Measurements from ENCODE around the gene RUBCN.
A peak's percentile ranks its signal among the peaks of the same experiment; 100 is the strongest.
"Not testable (repeated sequence)": the region's sequence is repeated elsewhere in the genome, so short reads cannot be mapped to it uniquely, and the experiment has no call there.

Gene RUBCN

DNA sequence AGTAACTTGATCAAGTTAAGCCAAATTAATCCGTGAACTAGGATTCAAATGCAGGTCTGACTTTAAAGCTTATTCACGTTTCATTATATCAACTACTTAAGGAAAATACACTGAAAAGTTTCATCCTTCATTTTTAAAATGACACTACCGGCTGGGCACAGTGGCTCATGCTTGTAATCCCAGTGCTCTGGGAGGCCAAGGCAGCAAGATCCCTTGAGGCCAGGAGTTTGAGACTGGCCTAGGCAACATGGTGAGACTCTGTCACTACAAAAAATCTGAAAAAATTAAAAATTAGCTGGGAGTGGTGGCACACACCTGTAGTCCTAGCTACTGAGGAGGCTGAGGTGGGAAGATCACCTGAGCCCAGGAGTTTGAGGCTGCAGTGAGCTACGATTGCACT is 3.7 kb downstream of the RUBCN start:
- DNase-seq: no peak

DNA sequence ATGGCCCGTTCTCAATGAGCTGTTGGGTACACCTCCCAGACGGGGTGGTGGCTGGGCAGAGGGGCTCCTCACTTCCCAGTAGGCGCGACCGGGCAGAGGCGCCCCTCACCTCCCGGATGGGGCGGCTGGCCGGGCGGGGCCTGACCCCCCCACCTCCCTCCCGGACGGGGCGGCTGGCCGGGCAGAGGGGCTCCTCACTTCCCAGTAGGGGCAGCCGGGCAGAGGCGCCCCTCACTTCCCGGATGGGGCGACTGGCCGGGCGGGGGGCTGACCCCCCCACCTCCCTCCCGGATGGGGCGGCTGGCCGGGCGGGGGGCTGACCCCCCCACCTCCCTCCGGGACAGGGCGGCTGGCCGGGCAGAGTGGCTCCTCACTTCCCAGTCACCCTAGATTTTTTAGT is 5.2 kb downstream of the RUBCN start:
- not testable (repeated sequence) for DNase-seq

DNA sequence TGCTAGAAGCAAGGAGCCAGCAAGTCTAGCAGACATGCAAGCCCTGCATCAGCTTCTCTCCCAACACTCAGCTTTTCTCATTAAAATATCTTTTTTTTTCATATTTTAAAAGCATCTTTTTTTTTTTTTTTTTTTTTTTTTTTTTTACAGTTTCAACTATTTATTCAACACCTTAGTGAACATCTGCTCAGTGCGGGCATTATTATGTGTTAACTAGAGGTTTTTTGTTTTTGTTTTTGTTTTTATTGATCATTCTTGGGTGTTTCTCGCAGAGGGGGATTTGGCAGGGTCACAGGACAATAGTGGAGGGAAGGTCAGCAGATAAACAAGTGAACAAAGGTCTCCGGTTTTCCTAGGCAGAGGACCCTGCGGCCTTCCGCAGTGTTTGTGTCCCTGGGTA is 5.9 kb downstream of the RUBCN start:
- DNase-seq: not testable (repeated sequence)

DNA sequence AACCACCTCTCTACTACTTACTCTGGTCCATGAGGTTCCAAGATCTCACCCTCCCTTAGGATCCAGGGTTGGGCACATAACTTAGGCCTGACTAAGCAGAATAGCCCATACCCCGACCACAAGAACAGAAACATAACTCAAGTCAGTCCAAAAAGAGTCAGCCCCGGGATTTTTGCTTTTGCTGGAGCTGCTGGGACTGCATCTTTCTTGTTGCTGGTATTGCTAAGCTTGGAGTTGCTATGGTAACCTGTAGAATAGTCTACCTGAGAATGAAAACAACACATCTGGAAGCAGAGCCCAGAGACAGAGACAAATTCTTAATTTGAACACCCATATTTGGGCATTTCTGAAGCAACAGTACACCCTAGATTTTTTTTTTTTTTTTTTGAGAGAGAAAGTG is 6.5 kb downstream of the RUBCN start:
- DNase-seq: no peak

DNA sequence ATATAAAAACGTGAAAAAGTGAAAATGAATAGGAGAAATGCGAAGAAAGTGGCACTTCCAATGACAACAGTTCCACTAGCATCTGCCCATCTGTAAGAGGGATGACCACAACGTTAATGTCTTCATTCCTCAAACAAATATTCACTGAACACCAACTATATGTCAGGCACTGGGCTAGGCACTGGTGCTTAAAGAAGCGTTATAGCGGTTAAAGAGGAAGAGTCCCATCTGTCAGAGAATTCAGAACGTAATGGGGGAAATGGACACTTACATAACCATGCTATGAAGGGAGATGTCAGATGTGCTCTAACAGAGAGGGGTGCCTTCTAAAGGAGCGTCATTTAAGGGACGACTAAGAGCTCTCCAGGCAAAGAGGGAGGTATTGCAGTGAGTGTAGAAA is 8.2 kb downstream of the RUBCN start:
- no peak for DNase-seq

DNA sequence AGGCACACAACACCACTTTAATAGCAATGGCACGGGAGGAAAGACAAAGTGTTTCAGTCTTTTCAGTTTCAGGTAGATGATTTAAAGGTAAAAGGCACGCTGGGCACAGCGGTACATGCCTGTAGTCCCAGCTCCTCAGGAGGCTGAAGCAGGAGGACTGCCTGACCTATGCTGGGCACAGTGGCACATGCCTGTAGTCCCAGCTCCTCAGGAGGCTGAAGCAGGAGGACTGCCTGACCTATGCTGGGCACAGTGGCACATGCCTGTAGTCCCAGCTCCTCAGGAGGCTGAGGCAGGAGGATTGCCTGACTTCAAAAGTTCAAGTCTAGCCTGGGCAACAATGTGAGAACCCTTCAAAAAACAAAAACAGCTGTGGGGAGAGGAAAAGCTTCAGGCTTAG is 8.8 kb downstream of the RUBCN start:
- not testable (repeated sequence) for DNase-seq

DNA sequence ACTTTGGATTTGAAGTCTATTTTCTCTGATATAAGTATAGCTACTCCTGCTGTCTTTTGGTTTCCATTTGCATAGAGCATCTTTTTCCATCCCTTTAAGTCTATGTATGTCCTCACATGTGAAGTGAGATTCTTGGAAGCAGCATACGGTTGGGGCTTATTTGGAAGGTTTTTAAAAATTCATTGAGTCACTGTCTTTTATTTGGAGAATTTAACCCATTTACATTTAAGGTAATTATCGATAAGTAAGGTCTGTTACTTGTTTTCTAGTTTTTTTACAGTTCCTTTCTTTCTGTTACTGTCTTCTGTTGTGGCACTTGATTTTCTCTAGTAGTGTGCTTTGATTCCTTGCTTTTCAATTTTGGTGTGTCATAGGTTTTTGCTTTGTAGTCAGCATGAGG is 14.0 kb downstream of the RUBCN start:
- no peak for DNase-seq

DNA sequence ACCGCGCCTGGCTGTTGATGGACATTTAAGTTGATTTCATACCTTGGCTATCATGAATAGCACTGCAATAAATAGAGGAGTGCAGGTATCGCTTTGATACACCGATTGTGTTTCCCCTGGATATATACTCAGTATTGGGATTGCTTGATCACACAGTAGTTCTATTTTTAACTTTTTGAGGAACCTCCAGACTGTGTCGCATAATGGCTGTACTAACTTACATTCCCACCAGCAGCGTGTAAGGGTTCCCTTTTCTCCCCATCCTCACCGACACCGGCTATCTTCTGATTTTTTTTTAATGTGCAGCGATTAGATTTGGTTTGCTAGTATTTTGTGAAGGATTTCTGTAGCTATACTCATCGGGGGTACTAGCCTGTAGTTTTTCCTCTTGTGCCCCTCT is 16.0 kb downstream of the RUBCN start:
- DNase-seq: no peak

DNA sequence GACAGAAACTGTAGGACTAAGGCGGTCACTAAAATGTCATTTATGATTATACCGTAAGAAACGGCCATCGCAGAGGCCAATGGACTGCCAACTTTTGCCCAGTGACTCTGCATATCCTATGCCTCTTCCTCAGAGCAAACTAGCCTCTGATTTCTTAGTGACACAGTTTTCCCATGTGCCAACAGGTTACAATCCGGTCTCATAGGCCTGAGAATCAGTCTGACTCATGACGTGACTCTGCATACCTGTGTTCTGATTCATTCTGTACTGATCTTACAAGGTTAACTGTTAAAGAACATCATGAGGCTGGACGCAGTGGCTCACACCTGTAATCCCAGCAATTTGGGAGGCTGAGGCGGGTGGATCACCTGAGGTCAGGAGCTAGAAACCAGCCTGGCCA is 17.8 kb downstream of the RUBCN start:
- DNase-seq: no peak

DNA sequence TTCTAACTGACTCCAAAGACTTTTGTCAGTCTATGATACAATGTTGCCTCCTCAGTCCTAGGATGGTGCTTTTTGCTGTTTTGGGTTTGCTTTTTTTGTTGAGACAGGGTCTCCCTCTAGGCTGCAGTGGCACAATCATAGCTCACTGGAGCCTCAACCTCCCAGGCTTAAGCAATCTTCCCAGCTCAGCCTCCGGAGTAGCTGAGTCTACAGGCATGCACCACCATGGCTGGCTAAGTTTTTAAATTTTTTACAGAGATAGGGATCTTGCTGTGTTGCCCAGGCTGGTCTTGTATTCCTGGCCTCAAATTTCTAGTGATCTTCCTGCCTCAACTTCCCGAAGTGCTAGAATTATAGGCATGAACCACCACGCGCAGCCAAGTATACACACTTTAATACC is 22.5 kb downstream of the RUBCN start:
- no peak for DNase-seq

DNA sequence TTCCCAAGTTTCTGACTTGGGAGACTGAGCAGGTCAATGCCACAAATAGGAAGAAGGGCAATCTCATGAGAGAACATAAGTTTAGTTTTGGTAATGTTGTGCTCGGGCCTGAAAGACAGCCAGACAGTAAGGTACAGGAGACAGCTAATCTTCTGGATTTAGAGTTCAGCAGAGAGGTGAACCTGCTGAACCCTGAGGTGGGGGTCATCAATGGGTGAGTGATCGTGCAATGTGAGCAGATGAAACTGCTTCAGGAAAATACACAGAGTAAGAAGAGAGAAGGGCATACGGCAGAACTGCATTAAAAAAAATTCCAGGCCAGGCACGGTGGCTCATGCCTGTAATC is 23.3 kb downstream of the RUBCN start:
- DNase-seq: no peak

DNA sequence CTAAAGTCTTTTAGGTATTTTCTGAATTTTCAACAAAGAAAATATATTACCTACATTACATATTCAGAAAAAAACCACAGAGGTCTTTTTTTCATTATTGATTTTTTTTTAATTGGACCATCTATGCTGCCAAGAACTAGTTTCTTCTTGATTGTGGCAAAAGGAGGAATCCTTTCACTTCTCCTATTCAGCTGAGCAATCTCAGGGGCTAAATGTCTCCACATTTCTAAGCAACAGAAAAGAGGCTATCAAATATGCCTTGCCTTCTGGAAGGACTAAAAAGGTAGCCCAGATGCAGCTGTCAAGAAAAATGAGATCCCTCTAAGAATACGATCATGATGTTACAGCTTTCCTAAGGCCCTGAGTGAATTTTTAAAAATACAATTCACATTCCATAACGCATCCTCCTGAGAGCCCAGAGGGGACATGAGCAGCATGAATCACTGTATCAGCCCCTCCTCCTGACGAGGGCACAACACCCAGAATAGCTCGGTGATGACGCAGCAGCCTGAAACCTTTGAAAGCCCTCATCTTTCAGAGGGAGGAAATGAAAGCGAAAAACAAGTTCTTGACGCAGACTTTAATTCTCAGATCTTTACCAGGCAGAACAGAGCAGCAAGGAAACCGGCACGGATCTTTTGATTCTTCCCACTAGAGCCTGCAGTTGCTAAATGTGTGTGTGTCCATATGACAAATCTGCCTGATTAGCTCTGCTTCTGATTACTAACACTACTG is 24.6 kb downstream of the RUBCN start:
- DNase-seq: peak; percentile 41

DNA sequence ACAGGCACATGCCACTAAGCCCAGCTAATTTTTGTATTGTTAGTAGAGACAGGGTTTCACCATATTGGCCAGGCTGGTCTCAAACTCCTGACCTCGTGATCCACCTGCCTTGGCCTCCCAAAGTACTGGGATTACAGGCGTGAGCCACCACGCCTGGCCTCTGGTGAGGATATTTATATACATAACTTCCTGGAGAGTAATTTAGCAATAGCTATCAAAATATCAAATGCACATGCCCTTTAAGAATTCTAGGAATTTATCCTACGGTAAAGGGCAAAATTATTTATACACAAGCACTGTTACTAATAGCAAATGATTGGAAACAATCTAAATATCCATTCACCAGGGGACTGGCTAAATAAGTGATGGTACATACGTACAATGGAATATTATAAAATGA is 25.7 kb downstream of the RUBCN start:
- not testable (repeated sequence) for DNase-seq

DNA sequence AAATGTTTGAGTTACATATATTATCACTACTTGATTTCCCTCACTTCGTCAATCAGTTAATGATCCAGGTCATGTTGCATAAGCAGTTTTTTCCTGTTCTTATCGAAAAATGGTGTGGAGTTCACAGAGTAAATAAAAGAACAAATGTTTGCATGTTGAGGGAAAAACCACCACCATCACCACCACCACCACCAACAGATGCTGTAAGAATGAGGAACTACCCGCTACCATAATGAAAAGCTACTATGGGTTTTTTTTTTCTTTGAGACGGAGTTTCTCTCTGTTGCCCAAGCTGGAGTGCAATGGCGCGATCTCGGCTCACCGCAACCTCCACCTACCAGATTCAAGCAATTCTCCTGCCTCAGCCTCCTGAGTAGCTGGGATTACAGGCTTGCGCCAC is 27.6 kb downstream of the RUBCN start:
- no peak for DNase-seq

DNA sequence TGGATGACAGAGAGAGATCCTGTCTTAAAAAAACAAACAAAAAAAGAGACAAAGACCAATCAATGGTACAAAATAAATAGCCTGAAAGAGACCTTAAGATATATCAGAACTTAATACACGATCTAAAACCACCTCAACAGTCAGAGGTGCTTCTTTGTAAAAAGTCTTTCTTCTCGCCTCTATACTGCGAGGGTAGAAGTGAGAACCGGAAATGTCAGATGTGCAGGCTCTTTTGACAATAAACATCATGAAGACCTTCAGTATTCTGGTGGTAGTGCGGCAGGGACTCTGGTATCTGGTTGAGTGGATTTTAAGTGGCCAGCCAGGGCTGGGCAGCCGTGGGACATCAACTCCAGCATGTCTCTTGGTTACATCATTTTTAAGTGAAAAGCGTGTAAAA is 30.0 kb downstream of the RUBCN start:
- DNase-seq: no peak

DNA sequence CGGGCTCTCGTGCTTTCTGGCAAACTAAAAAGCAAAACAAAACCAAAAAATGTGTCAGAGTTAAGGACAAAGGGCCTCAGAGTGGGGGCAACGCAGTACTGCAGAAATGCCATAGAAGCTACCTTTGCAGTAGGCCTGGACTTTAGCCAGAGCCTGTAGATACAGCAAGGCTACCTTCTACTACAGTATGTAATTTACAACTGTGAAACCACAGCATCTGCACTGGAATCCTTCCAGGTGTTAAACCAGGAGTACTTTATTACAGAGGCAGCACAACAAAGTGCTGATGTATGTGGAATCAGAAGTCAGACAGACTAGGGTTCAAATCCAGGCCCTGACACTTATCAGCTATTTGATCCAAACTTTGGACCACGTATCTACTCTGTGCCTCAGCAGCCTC is 34.9 kb downstream of the RUBCN start:
- DNase-seq: no peak

DNA sequence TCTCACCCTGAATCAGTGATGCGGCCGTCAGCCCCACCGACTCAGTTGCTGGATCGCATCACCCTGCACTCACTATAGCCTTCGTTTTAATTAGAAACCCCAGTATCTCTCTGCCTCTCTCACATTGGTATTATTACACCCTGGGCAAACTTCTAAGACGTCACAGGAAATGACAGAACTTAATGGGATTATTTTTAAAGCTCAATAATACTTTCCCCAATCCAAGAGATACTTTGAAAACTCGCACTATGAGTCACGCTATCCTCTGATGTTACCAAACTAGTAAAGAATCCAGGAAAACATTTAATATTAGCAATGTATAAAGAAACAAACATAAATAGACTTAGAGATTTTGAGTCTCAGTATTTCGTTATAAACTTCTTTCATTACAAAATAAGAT is 36.6 kb downstream of the RUBCN start:
- DNase-seq: no peak

DNA sequence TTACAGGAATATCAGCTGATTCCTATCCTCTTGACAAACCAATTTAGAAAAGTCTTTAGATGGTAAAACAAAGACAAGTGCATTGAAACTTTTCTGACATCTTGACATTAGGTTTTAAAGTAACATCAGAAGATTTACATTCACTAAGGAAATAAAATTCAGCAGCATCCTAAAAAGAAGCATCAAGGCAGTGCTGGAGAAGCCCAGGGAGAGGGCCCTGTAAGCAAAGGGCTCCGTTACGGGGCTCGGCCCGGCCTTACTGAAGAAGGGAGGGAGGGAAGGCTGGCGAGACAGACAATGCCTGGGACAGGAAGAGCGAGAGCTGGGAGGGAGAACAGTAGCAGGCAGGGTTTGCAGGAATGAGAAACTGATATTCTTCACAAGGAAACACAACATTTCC is 39.3 kb downstream of the RUBCN start:
- no peak for DNase-seq

DNA sequence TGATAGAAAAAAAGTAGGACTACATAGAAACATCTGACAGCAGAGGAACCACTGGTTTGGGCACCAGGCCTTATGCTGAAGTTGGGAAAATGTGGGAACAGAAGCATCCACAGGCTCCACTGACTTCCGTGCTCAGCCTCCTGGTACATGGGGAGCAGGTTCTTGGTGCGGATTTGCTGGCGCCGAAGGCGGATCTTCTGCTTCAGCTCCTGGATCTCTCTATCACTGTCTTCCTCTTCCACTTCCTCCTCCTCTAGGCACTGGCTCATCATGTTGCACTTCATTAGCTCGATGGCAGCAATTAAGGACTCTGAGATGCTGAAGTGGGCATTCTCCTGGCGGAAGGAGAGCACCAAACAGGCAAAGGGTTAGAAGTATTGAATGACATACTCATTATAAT is 42.5 kb downstream of the RUBCN start:
- DNase-seq: no peak

DNA sequence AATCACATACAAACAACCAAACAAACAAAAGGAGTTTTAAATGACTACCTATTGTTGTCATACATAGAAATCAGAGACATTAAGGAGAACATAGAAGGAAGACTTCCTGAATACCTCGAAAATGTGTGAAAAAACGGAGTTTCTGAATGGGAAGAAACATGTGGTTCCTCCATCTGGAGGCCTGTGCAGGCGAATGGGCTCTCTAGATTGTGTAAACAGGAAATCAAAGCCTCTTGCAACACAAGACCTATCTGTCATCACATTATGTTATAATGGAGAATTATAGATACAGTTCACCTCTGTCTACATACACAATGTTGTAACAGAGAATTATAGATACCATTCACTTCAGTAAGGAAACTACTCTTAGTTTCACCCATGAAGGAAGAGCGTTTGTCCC is 44.1 kb downstream of the RUBCN start:
- no peak for DNase-seq

DNA sequence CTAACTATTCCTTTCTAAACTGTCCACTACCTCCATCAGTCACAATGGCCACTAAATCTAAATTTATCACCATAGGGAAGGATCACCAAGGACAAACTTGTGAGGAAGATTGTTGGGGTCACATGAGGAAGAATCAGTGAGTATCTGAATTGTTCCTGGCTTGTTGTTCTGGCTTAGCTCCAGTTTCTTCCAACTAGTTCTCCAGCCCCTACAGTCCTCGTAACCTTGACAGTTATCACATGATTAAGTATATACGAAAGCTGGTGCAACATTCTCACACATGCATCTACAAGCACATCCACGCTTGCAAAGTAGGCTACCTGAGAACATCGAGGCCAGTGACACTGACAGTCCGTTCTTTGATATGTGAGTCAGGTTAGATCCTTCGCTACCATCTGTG is 46.0 kb downstream of the RUBCN start:
- DNase-seq: no peak

DNA sequence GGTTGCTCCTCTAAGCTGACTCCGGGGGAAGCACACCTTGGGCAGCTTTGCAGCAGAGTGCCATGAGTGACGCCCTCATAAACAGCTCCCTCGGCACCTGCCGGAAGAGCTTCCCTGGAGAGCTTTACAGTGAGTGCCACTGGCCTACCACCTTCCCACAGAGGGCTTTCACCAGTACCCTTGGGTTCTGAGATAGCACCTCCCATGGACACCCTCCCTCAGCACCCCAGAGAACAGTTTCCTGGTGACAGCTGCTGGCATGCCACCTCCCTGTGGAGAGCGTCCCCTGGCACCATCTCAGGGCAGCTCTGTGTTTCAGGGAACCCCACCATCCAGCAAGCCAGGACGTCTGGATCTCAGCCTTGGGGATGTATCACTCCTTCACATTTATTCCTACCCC is 49.1 kb downstream of the RUBCN start:
- no peak for DNase-seq

DNA sequence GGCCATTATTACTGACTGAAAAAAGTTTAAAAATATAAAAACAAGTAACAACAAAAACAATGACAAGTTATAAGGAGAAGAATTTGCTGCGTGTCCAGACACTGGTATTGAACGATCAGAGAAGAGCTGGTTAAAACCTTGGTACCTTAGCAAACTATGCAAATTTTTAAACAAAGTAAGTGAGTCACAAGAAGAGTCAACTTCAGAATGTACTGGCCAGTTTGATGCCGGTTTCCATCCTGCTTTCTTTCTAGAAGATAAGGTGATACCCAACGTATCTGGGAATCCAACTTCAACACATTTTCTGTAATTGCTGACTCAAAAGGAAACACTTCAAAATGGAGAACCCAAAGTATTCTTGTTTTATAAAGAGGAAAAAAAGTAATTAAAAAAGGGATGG is 49.8 kb downstream of the RUBCN start:
- DNase-seq: no peak

DNA sequence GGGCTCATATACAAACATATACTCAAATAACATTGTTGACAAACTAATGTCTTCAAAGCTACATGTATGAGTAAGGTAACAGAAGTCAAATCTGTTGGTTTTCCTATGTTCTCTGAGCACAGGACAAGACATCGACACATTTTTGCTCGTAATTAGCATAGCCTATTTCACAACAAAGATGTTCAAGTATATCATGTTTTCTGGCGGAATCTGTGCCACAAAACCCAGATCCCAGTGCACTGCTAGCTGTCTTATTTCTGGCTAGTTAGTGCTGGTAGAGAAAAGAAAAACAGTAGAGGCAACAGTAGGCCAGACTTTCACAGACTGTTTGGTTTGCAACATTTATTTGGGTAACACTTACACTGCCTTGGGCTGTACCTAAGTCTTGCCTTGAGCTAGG is 51.2 kb downstream of the RUBCN start:
- no peak for DNase-seq

DNA sequence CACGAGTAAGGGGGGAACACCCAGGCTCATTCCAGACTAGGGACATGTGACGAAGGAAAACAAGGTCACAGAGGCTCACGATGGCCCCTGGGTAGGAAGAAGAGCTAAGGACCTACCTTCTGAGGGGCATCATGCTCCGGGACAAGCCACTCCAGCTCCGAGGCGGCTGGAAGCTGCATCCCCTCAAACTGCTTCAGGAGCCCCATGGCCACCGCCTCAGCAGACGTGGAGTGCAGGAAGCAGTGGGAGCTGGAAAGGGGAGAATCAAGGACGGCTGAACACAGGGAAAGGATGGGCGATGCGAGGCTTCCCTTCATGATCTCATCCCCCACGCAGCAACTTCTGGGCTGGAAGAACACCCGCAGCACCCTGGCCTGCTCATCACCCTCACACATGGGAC is 53.5 kb downstream of the RUBCN start:
- no peak for DNase-seq

DNA sequence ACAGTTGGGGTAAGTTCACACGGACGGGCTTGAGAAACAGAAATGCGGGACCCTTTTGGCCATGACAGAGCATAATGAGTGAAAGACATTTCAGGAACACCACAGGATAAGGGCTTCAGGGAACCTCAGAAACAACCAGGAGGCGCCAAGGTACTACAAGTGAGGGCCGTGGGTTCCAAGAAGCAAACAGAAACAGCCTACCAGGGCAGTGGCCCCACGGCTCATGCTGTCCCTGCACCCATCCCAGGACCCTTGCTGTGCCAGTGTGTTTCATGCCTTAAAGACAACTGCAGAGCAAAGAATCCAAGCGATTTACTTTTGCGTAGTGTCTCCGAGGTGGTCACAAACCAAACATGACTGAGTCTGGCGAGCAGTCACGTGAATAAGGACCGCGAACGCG is 54.0 kb downstream of the RUBCN start:
- no peak for DNase-seq

Data from retina (tissue), 1 donor.